Left lung (tissue), 10 donors: Measurements from ENCODE around the gene SVOPL. TPM values are rescaled to one million over a fixed set of nuclear protein-coding genes. Genes with fewer than 3 reads are reported as not detected.
"Not testable (repeated sequence)": the region's sequence is repeated elsewhere in the genome, so short reads cannot be mapped to it uniquely, and the experiment has no call there.

Experiments
- ATAC-seq: fragments of 200-7000 bp; cut with Tn5 transposase; one replicate; pipeline ENCODE4 v1.9.1; 2020; ENCODE audit warnings: moderate library complexity
- DNase-seq, 4 donors: peaks; one replicate each; pipeline ENCODE4 v3.0.0-alpha.2; 2013 to 2020
- H3K27ac ChIP-seq, 2 donors: fragments of 200-600 bp; sonication (generic) in 1 of 2; one replicate each; pipeline versions ENCODE4 v1.5.0 to v1.8.0; 2020 to 2021
- H3K27me3 ChIP-seq, 2 donors: fragments of 200-600 bp; sonication (generic) in 1 of 2; one replicate each; pipeline versions ENCODE4 v1.5.0 to v1.8.0; 2020 to 2021
- H3K36me3 ChIP-seq, 2 donors: fragments of 200-600 bp; sonication (generic) in 1 of 2; one replicate each; pipeline versions ENCODE4 v1.5.0 to v1.8.0; 2020 to 2021
- H3K4me1 ChIP-seq, 2 donors: fragments of 200-600 bp; one replicate each; pipeline ENCODE4 v1.8.0; 2021
- H3K4me3 ChIP-seq, 2 donors: fragments of 200-600 bp; sonication (generic) in 1 of 2; one replicate each; pipeline versions ENCODE4 v1.5.0 to v1.8.0; 2020 to 2021; ENCODE audit warnings: mild to moderate bottlenecking in 1 of 2
- H3K9me3 ChIP-seq, 2 donors: fragments of 200-600 bp; sonication (generic) in 1 of 2; one replicate each; pipeline versions ENCODE4 v1.5.0 to v1.8.0; 2020 to 2021
- CTCF ChIP-seq, 2 donors: fragments of 200-600 bp; sonication (generic) in 1 of 2; IDR thresholded peaks; one replicate each; pipeline versions ENCODE4 v1.5.0 to v1.8.0; 2021; ENCODE audit warnings: antibody characterized with exemption in 2 of 2
- intact Hi-C, 2 donors: fragments of 100-400 bp; cut with DNase I; formaldehyde crosslinking; loops; one replicate each; pipeline versions ENCODE4 v1.11.2 to v1.14.2; 2022
- polyA plus RNA-seq, 6 donors: library from polyadenylated mRNA; unstranded; fragments of 120-200 nt; gene quantifications; one replicate each; pipeline ENCODE4 v1.2.1, GENCODE V29; 2013; ENCODE audit not compliant: insufficient read length in 6 of 6
- total RNA-seq, 2 donors: library from RNA; stranded (reverse); fragmentation: NEBNext Ultra II Directional; extraction: Animal tissue kit (Norgen Biotek cat#: 25700); gene quantifications; one replicate each; pipeline ENCODE4 v1.2.1, GENCODE V29; 2021
- donor health status: DM: no; HTN: yes; CAD: no.
- donor health status: DM: no; HTN: no; CAD: no.

The SVOPL gene
- total and polyA plus RNA-seq, 8 donors, result 0.26 to 3.8 (median 2.5) TPM; not detected in 1

GRCh38 chr7:138705167-138705566 is 4.0 kb upstream of the SVOPL start:
- no peaks in the 10 kb centered on the region for H3K36me3 ChIP-seq
- intact Hi-C loops, result no loop called here
- no peaks in the 10 kb centered on the region for H3K9me3 ChIP-seq
- H3K27me3 ChIP-seq, result no peaks in the 10 kb centered on the region
- no peak for TF ChIP-seq CTCF (IDR thresholded peaks at IDR 0.05)
- no peak for ATAC-seq
- no peak overlapping the region for H3K4me3 ChIP-seq
- no peak for DNase-seq
- no peak overlapping the region for H3K27ac ChIP-seq
- no peaks in the 10 kb centered on the region for H3K4me1 ChIP-seq

GRCh38 chr7:138701537-138701923 is 368 bp upstream of the SVOPL start:
- TF ChIP-seq CTCF (IDR thresholded peaks at IDR 0.05), result no peak
- Histone ChIP-seq H3K27me3 (no peaks in the 10 kb centered on the region), H3K9me3 (no peaks in the 10 kb centered on the region), H3K4me1 (no peaks in the 10 kb centered on the region), H3K36me3 (no peaks in the 10 kb centered on the region), H3K27ac (no peak overlapping the region), H3K4me3 (no peak overlapping the region)
- ATAC-seq (no peak), DNase-seq (no peak)
- intact Hi-C loops, result no loop called here

- DNase-seq (no peak), ATAC-seq (no peak)
- Histone ChIP-seq H3K4me1 (no peaks in the 10 kb centered on the region), H3K27ac (no peak overlapping the region), H3K9me3 (no peaks in the 10 kb centered on the region), H3K4me3 (no peak overlapping the region), H3K27me3 (no peaks in the 10 kb centered on the region), H3K36me3 (no peaks in the 10 kb centered on the region)
- intact Hi-C loops, result no loop called here
- TF ChIP-seq CTCF (IDR thresholded peaks at IDR 0.05), result no peak
Observed at GRCh38 chr7:138699661-138700060, 1.5 kb downstream of the SVOPL start.

GRCh38 chr7:138698281-138698680 is 2.9 kb downstream of the SVOPL start:
- H3K36me3 ChIP-seq, result no peaks in the 10 kb centered on the region
- no peak for ATAC-seq
- intact Hi-C loops, result no loop called here

GRCh38 chr7:138697535-138698182 is 3.5 kb downstream of the SVOPL start:
- ATAC-seq, result no peak
- no peaks in the 10 kb centered on the region for H3K36me3 ChIP-seq
- H3K27ac ChIP-seq, result no peak overlapping the region
- no peak for TF ChIP-seq CTCF (IDR thresholded peaks at IDR 0.05)
- H3K4me1 ChIP-seq, result no peaks in the 10 kb centered on the region
- H3K9me3 ChIP-seq, result no peaks in the 10 kb centered on the region
- no peak for DNase-seq
- intact Hi-C loops, result no loop called here
- H3K4me3 ChIP-seq, result no peak overlapping the region
- no peaks in the 10 kb centered on the region for H3K27me3 ChIP-seq

More at GRCh38 chr7:138698281-138698680, 2.9 kb downstream of the SVOPL start:
- H3K9me3 ChIP-seq, result no peaks in the 10 kb centered on the region
- no peak overlapping the region for H3K27ac ChIP-seq
- TF ChIP-seq CTCF (IDR thresholded peaks at IDR 0.05), result no peak
- H3K4me1 ChIP-seq, result no peaks in the 10 kb centered on the region
- H3K27me3 ChIP-seq, result no peaks in the 10 kb centered on the region
- H3K4me3 ChIP-seq, result no peak overlapping the region
- no peak for DNase-seq

- H3K27me3 ChIP-seq, H3K4me3 ChIP-seq, DNase-seq, H3K4me1 ChIP-seq, ATAC-seq, H3K27ac ChIP-seq, intact Hi-C loops, H3K36me3 ChIP-seq, H3K9me3 ChIP-seq: not testable (repeated sequence)
Observed at GRCh38 chr7:138695776-138696175, 5.4 kb downstream of the SVOPL start.
